H1 (cell line): ENCODE results near the gene SHISA6. TPM values are rescaled to one million over a fixed set of nuclear protein-coding genes. Genes with fewer than 3 reads are reported as not detected.
A peak's percentile ranks its signal among the peaks of the same experiment; 100 is the strongest.

Experiments used
- CTCF ChIA-PET: fragments of 300-600 bp; sonication (Branson Sonifier 250); formaldehyde crosslinking; loops from one replicate; lab custom pipeline; 2021; ENCODE audit not compliant: partially characterized antibody; lab: Charles Lee
- POLR2A ChIA-PET: fragments of 300-600 bp; sonication (Branson Sonifier 250); formaldehyde crosslinking; loops from one replicate; lab custom pipeline; 2021; ENCODE audit warnings: inconsistent platforms; ENCODE audit not compliant: partially characterized antibody; lab: Charles Lee
- DNase-seq, 2 experiments: peaks; one replicate each; pipeline versions ENCODE4 v3.0.0 to v3.0.0-alpha.2; 2010 to 2022; ENCODE audit warnings: low spot score in 2 of 2, low read depth in 1 of 2, mixed read lengths in 1 of 2
- FAIRE-seq: peaks from 2 replicates; lab custom pipeline; 2011; peaks lifted over from hg19 to GRCh38; lab: Jason Lieb, UNC
- H2AFZ ChIP-seq: 2 replicates; pipeline ENCODE4 v1.8.1; 2012; ENCODE audit warnings: low read length, inconsistent platforms
- H2AK5ac ChIP-seq: 2 replicates; pipeline ENCODE4 v1.6.1; 2013; ENCODE audit warnings: low read depth, low read length
- H2BK120ac ChIP-seq: replicated peaks from 2 replicates; pipeline ENCODE3; 2013; ENCODE audit warnings: low read depth, low read length, inconsistent platforms
- H2BK12ac ChIP-seq: 2 replicates; pipeline ENCODE4 v1.6.1; 2013; ENCODE audit warnings: low read depth, low read length
- H2BK15ac ChIP-seq: 2 replicates; pipeline ENCODE4 v1.6.1; 2013; ENCODE audit warnings: low read length
- H2BK20ac ChIP-seq: 2 replicates; pipeline ENCODE4 v1.6.1; 2013; ENCODE audit warnings: low read length
- H2BK5ac ChIP-seq: 2 replicates; pipeline ENCODE4 v1.6.1; 2013; ENCODE audit warnings: low read depth, low read length
- H3K14ac ChIP-seq: 2 replicates; pipeline ENCODE4 v1.6.1; 2013; ENCODE audit warnings: inconsistent platforms; ENCODE audit not compliant: insufficient read length
- H3K18ac ChIP-seq: 2 replicates; pipeline ENCODE4 v1.6.1; 2013; ENCODE audit warnings: low read length; ENCODE audit errors: extremely low read depth
- H3K23ac ChIP-seq: 2 replicates; pipeline ENCODE4 v1.6.1; 2013; ENCODE audit warnings: inconsistent platforms; ENCODE audit not compliant: insufficient read length
- H3K23me2 ChIP-seq: 2 replicates; pipeline ENCODE4 v1.6.1; 2013; ENCODE audit warnings: low read depth, low read length
- H3K27ac ChIP-seq: 2 replicates; pipeline ENCODE4 v1.6.1; 2011; ENCODE audit warnings: low read depth, low read length, inconsistent platforms
- H3K27me3 ChIP-seq, 4 experiments: replicated peaks in 1 of 4; 1 replicate in 1 of 4; 2 replicates in 3 of 4; pipeline versions ENCODE4 v1.6.1 to v1.8.1; 2011 to 2013; ENCODE audit warnings: low read length in 3 of 4, mild to moderate bottlenecking in 3 of 4, inconsistent platforms in 2 of 4, mixed read lengths in 2 of 4, moderate library complexity in 1 of 4; ENCODE audit not compliant: control insufficient read depth in 3 of 4, insufficient read depth in 3 of 4; ENCODE audit errors: extremely low read depth in 1 of 4
- H3K36me3 ChIP-seq, 4 experiments: 2 replicates each; pipeline versions ENCODE4 v1.6.1 to v1.8.1; 2011 to 2013; ENCODE audit warnings: mild to moderate bottlenecking in 4 of 4, low read length in 3 of 4, moderate library complexity in 2 of 4, control low read depth in 1 of 4, inconsistent platforms in 1 of 4; ENCODE audit not compliant: insufficient read depth in 4 of 4, control insufficient read depth in 2 of 4
- H3K4ac ChIP-seq: replicated peaks from 2 replicates; pipeline ENCODE3; 2013; ENCODE audit warnings: low read length, low read depth, mixed read lengths, inconsistent platforms; ENCODE audit not compliant: insufficient read length
- H3K4me1 ChIP-seq, 4 experiments: replicated peaks in 1 of 4; 1 replicate in 1 of 4; 2 replicates in 3 of 4; pipeline versions ENCODE4 v1.6.1 to v1.8.1; 2011 to 2013; ENCODE audit warnings: low read length in 3 of 4, inconsistent platforms in 2 of 4, mixed read lengths in 1 of 4; ENCODE audit not compliant: insufficient read depth in 4 of 4, control insufficient read depth in 3 of 4
- H3K4me2 ChIP-seq, 2 experiments: 2 replicates each; pipeline versions ENCODE4 v1.6.1 to v1.8.1; 2011 to 2013; ENCODE audit warnings: low read depth in 2 of 2, low read length in 2 of 2, control low read depth in 1 of 2, inconsistent platforms in 1 of 2, mild to moderate bottlenecking in 1 of 2; ENCODE audit not compliant: insufficient read depth in 1 of 2
- H3K4me3 ChIP-seq, 4 experiments: fragments of 200-600, 300-600 bp in 1 of 4; sonication (generic), shearing (Covaris generic), sonication (Bioruptor Twin) in 1 of 4; 2 replicates each; pipeline versions ENCODE4 v1.5.1 to v1.8.1; 2011 to 2016; ENCODE audit warnings: low read length in 4 of 4, low read depth in 3 of 4, control low read depth in 2 of 4, inconsistent platforms in 2 of 4, mild to moderate bottlenecking in 2 of 4, mixed read lengths in 1 of 4, moderate library complexity in 1 of 4; ENCODE audit not compliant: insufficient read depth in 2 of 4; ENCODE audit errors: extremely low read depth in 1 of 4
- H3K56ac ChIP-seq: replicated peaks from 2 replicates; pipeline ENCODE3; 2013; ENCODE audit warnings: low read depth, mild to moderate bottlenecking, mixed read lengths, low read length, inconsistent platforms; ENCODE audit not compliant: insufficient read length
- H3K79me1 ChIP-seq: 2 replicates; pipeline ENCODE4 v1.6.1; 2013; ENCODE audit warnings: low read depth, low read length, control low read depth
- H3K79me2 ChIP-seq, 2 experiments: 2 replicates each; pipeline versions ENCODE4 v1.6.1 to v1.8.1; 2012 to 2013; ENCODE audit warnings: low read length in 2 of 2, mild to moderate bottlenecking in 2 of 2, inconsistent platforms in 1 of 2; ENCODE audit not compliant: insufficient read depth in 2 of 2, control insufficient read depth in 1 of 2
- H3K9ac ChIP-seq, 4 experiments: replicated peaks in 1 of 4; 1 replicate in 1 of 4; 2 replicates in 3 of 4; pipeline versions ENCODE4 v1.6.1 to v1.8.1; 2011 to 2013; ENCODE audit warnings: low read depth in 3 of 4, low read length in 3 of 4, control low read depth in 2 of 4, mild to moderate bottlenecking in 2 of 4, moderate library complexity in 2 of 4, inconsistent platforms in 1 of 4; ENCODE audit errors: extremely low read depth in 1 of 4
- H3K9me3 ChIP-seq, 2 experiments: 2 replicates each; pipeline versions ENCODE4 v1.6.1 to v1.8.1; 2012 to 2013; ENCODE audit warnings: mild to moderate bottlenecking in 2 of 2, moderate library complexity in 2 of 2, control low read depth in 1 of 2, inconsistent platforms in 1 of 2, low read depth in 1 of 2, low read length in 1 of 2, mixed read lengths in 1 of 2; ENCODE audit not compliant: insufficient read depth in 2 of 2
- H4K20me1 ChIP-seq, 2 experiments: replicated peaks in 1 of 2; 2 replicates each; pipeline versions ENCODE3 to v1.8.1; 2011 to 2013; ENCODE audit warnings: inconsistent platforms in 2 of 2, low read length in 2 of 2, mild to moderate bottlenecking in 1 of 2; ENCODE audit not compliant: insufficient read depth in 2 of 2, control insufficient read depth in 1 of 2
- H4K5ac ChIP-seq: 2 replicates; pipeline ENCODE4 v1.6.1; 2013; ENCODE audit warnings: low read length, low read depth, mixed read lengths, inconsistent platforms; ENCODE audit not compliant: insufficient read length
- H4K8ac ChIP-seq: 2 replicates; pipeline ENCODE4 v1.8.0; 2013; ENCODE audit warnings: mild to moderate bottlenecking, moderate library complexity, low read length, inconsistent platforms; ENCODE audit not compliant: insufficient read depth; ENCODE audit errors: extremely low read depth
- H4K91ac ChIP-seq: replicated peaks from 2 replicates; pipeline ENCODE3; 2013; ENCODE audit warnings: low read length, mixed read lengths, inconsistent platforms; ENCODE audit not compliant: insufficient read length
- ZNF274 ChIP-seq: IDR thresholded peaks from 2 replicates; pipeline ENCODE4 v1.7.0; 2012; ENCODE audit warnings: low read length, borderline replicate concordance; ENCODE audit errors: extremely low read depth
- WGBS, 2 experiments: shearing (Covaris generic) in 1 of 2; methylation state at CpG; one replicate each; pipeline versions ENCODE4 v1.1.6 to v1.1.7; 2013 to 2015; ENCODE audit warnings: low lambda C conversion rate in 2 of 2, mixed read lengths in 2 of 2, inconsistent platforms in 1 of 2, low coverage in 1 of 2, missing lambda C conversion rate in 1 of 2; ENCODE audit not compliant: insufficient replicate concordance in 2 of 2, insufficient coverage in 1 of 2, insufficient read length in 1 of 2; ENCODE audit errors: extremely low coverage in 1 of 2, missing lambda C conversion rate in 1 of 2; 5-methylcytosine and 5-hydroxymethylcytosine counted together
- polyA plus RNA-seq, 7 experiments: library from polyadenylated mRNA; depleted of rRNA in 3 of 7; stranded (reverse) in 5 of 7; unstranded in 2 of 7; fragments of >200 nt in 5 of 7; fragments of 200-250 nt in 2 of 7; gene quantifications; 1 replicate in 5 of 7; 2 replicates in 1 of 7; 4 replicates in 1 of 7; pipeline versions ENCODE4 v1.2.1 to v1.2.3, GENCODE V29; 2011 to 2013; ENCODE audit warnings: missing spikeins in 2 of 7, mixed read lengths in 2 of 7
- total RNA-seq: library from RNA; stranded (reverse); fragmentation: NEBNext Ultra II Directional; extraction: Animal tissue kit (Norgen Biotek cat#: 25700); gene quantifications from 2 replicates; pipeline ENCODE4 v1.2.1, GENCODE V29; 2021

Gene SHISA6
- total and polyA plus RNA-seq, 2 of the 8 experiments (the other 6 are each of a cell fraction or from before 2014, with no cell fraction given), result 2.9 to 4.8 TPM

GRCh38 chr17:11273596-11273995 lies 32.6 kb downstream of the SHISA6 start:
- Histone ChIP-seq H3K23me2 (peaks cover 3% of the 10 kb centered on the region; the same call in 1 of the 2 replicates), H3K4me1 (no peaks in the 10 kb centered on the region; a peak in 1 of 7 replicates), H3K9me3 (no peaks in the 10 kb centered on the region), H3K4me2 (no peak overlapping the region), H4K8ac (no peak overlapping the region), H3K27me3 (no peaks in the 10 kb centered on the region), H2BK12ac (no peak overlapping the region), H3K56ac (no peak overlapping the region), H3K18ac (no peak overlapping the region), H2AFZ (no peak overlapping the region), H3K4me3 (no peak overlapping the region), H3K4ac (no peak overlapping the region), H3K79me1 (no peaks in the 10 kb centered on the region), H3K36me3 (no peaks in the 10 kb centered on the region), H2BK5ac (no peak overlapping the region), H4K5ac (no peak overlapping the region), H2BK120ac (no peak overlapping the region), H3K9ac (peak overlapping the region in 1 of 4 experiments; percentile 22; a peak in 1 of 7 replicates), H3K23ac (no peak overlapping the region), H2BK20ac (no peak overlapping the region), H4K91ac (no peak overlapping the region), H3K14ac (no peak overlapping the region), H3K79me2 (no peaks in the 10 kb centered on the region), H4K20me1 (peaks cover 0 to 1% of the 10 kb centered on the region in 2 experiments), H2BK15ac (no peak overlapping the region), H3K27ac (no peak overlapping the region), H2AK5ac (no peak overlapping the region)
- DNase-seq (no peak), FAIRE-seq (no peak)
- TF ChIP-seq ZNF274, result no peak
- 93% methylated on average over 9 of the region's 9 CpGs; no CpG with 5 or more reads in 1 of the 2 experiments for WGBS, 2 experiments
- POLR2A ChIA-PET, result no interaction called here
- CTCF ChIA-PET, result interaction anchor here (0.6 to 4.2 kb wide), 7 partner anchors 10 to 558 kb away, joined by 3 to 26 read pairs (median 5); no protein-coding TSS in a partner anchor
